HCT116 (cell line): ENCODE measurements around the gene ADAMTS1. TPM values are rescaled to one million over a fixed set of nuclear protein-coding genes. Genes with fewer than 3 reads are reported as not detected.

Experiments
- ATAC-seq: fragments of 200-7000 bp; cut with Tn5 transposase; 2 replicates; pipeline ENCODE4 v1.9.1; 2020; ENCODE audit warnings: mild to moderate bottlenecking, moderate library complexity
- BruUV-seq: library from RNA; stranded (reverse); fragments of 400-500 nt; replicated peaks from 2 replicates; lab custom pipeline; 2021; lab: Mats Ljungman, UMichigan
- CTCF ChIA-PET: fragments of 300-600 bp; sonication (Branson Sonifier 250); formaldehyde crosslinking; loops from one replicate; lab custom pipeline; 2021; ENCODE audit warnings: antibody characterized with exemption; lab: Charles Lee
- POLR2A ChIA-PET: fragments of 300-600, 350-600 bp; sonication (Branson Sonifier 250); formaldehyde crosslinking; loops from one replicate; lab custom pipeline; 2021; ENCODE audit warnings: antibody characterized with exemption; lab: Charles Lee
- RAD21 ChIA-PET, 2 experiments: fragments of 300-600 bp; sonication (Branson Sonifier 250); formaldehyde crosslinking; loops; one replicate each; lab custom pipeline; 2023; ENCODE audit warnings: low total read pairs in 2 of 2; ENCODE audit not compliant: uncharacterized antibody in 2 of 2, unreplicated experiment in 2 of 2, low non-redundant PET in 1 of 2; lab: Charles Lee
- DNase-seq: peaks from one replicate; pipeline ENCODE4 v3.0.0-alpha.2; 2010; ENCODE audit warnings: low read depth, low spot score
- H2AFZ ChIP-seq: fragments of 200-600 bp; shearing (Covaris generic), sonication (generic); 2 replicates; pipeline ENCODE4 v1.6.1; 2017; ENCODE audit warnings: low read depth, mixed run types, mixed read lengths, antibody characterized with exemption, low read length; ENCODE audit not compliant: poor library complexity, severe bottlenecking
- H3K27ac ChIP-seq: 2 replicates; pipeline ENCODE4 v1.5.1; 2012; ENCODE audit warnings: low read depth, low read length
- H3K27me3 ChIP-seq: fragments of 200-600 bp; sonication (generic); 2 replicates; pipeline ENCODE4 v1.6.1; 2016; ENCODE audit warnings: mixed run types, low read length, mixed read lengths; ENCODE audit not compliant: insufficient read depth
- H3K36me3 ChIP-seq, 2 experiments: fragments of 200-500 bp in 1 of 2; fragments of 200-600 bp in 1 of 2; sonication (Bioruptor generic) in 1 of 2; sonication (generic) in 1 of 2; 2 replicates each; pipeline versions ENCODE4 v1.5.1 to v1.6.1; 2014 to 2016; ENCODE audit warnings: low read length in 2 of 2, inconsistent platforms in 1 of 2, mixed read lengths in 1 of 2, mixed run types in 1 of 2; ENCODE audit not compliant: insufficient read depth in 2 of 2, control insufficient read depth in 1 of 2
- H3K4me1 ChIP-seq, 2 experiments: fragments of 200-600 bp in 1 of 2; sonication (generic) in 1 of 2; 2 replicates each; pipeline versions ENCODE4 v1.5.1 to v1.6.1; 2012 to 2017; ENCODE audit warnings: low read length in 2 of 2, inconsistent platforms in 1 of 2, mild to moderate bottlenecking in 1 of 2, mixed read lengths in 1 of 2, mixed run types in 1 of 2, moderate library complexity in 1 of 2; ENCODE audit not compliant: insufficient read depth in 2 of 2, control insufficient read depth in 1 of 2
- H3K4me2 ChIP-seq: fragments of 200-600 bp; sonication (generic); 2 replicates; pipeline ENCODE4 v1.6.1; 2017; ENCODE audit warnings: mixed run types, low read length, mixed read lengths
- H3K4me3 ChIP-seq, 2 experiments: fragments of 200-600 bp in 1 of 2; sonication (generic) in 1 of 2; replicated peaks in 1 of 2; 2 replicates each; pipeline ENCODE4 v1.5.1; 2011 to 2016; ENCODE audit warnings: low read length in 2 of 2, control low read depth in 1 of 2, low read depth in 1 of 2, mild to moderate bottlenecking in 1 of 2, mixed read lengths in 1 of 2, mixed run types in 1 of 2
- H3K79me2 ChIP-seq: fragments of 200-600 bp; sonication (generic); 2 replicates; pipeline ENCODE4 v1.6.1; 2017; ENCODE audit warnings: mild to moderate bottlenecking, mixed run types, low read length, moderate library complexity, mixed read lengths; ENCODE audit not compliant: insufficient read depth
- H3K9ac ChIP-seq: fragments of 200-600 bp; sonication (generic); 2 replicates; pipeline ENCODE4 v1.6.1; 2016; ENCODE audit warnings: low read length, mixed read lengths
- H3K9me2 ChIP-seq: fragments of 200-600 bp; sonication (generic), shearing (Covaris generic); 2 replicates; pipeline ENCODE4 v1.6.1; 2017; ENCODE audit warnings: mixed run types, mild to moderate bottlenecking, moderate library complexity; ENCODE audit not compliant: insufficient read depth
- H3K9me3 ChIP-seq, 2 experiments: fragments of 200-500 bp in 1 of 2; fragments of 200-600 bp in 1 of 2; sonication (Bioruptor generic) in 1 of 2; sonication (generic) in 1 of 2; 2 replicates each; pipeline ENCODE4 v1.6.1; 2014 to 2017; ENCODE audit warnings: low read length in 2 of 2, mixed read lengths in 2 of 2, inconsistent platforms in 1 of 2, low read depth in 1 of 2, mild to moderate bottlenecking in 1 of 2, mixed run types in 1 of 2, moderate library complexity in 1 of 2; ENCODE audit not compliant: control insufficient read depth in 1 of 2, insufficient read depth in 1 of 2
- H4K20me1 ChIP-seq: fragments of 200-600 bp; sonication (generic), shearing (Covaris generic); 2 replicates; pipeline ENCODE4 v1.6.1; 2017; ENCODE audit warnings: mixed run types, mild to moderate bottlenecking, moderate library complexity; ENCODE audit not compliant: insufficient read depth
- ATF3 ChIP-seq: IDR thresholded peaks from 2 replicates; pipeline ENCODE4 v1.6.1; 2012
- CBX3 ChIP-seq: IDR thresholded peaks from 2 replicates; pipeline ENCODE4 v1.6.1; 2012; ENCODE audit warnings: low read depth
- CEBPB ChIP-seq: IDR thresholded peaks from 2 replicates; pipeline ENCODE4 v1.6.1; 2012; ENCODE audit warnings: low read depth
- ELF1 ChIP-seq: IDR thresholded peaks from 2 replicates; pipeline ENCODE4 v1.6.1; 2012; ENCODE audit warnings: low read depth, borderline replicate concordance
- EZH2phosphoT487 ChIP-seq: fragments of 200-600 bp; IDR thresholded peaks from 2 replicates; pipeline ENCODE4 v1.6.1; 2018; ENCODE audit warnings: antibody characterized with exemption, borderline replicate concordance
- FOSL1 ChIP-seq: IDR thresholded peaks from 2 replicates; pipeline ENCODE4 v1.6.1; 2012; ENCODE audit warnings: low read depth
- JUND ChIP-seq: IDR thresholded peaks from 2 replicates; pipeline ENCODE4 v1.6.1; 2012
- MAX ChIP-seq: IDR thresholded peaks from 2 replicates; pipeline ENCODE4 v1.6.1; 2012
- POLR2A ChIP-seq: IDR thresholded peaks from 2 replicates; pipeline ENCODE4 v1.7.0; 2011; ENCODE audit warnings: borderline replicate concordance; ENCODE audit not compliant: insufficient read depth, insufficient read length; ENCODE audit errors: extremely low read depth
- RAD21 ChIP-seq: IDR thresholded peaks from 2 replicates; pipeline ENCODE4 v1.6.1; 2012; ENCODE audit warnings: low read depth, mild to moderate bottlenecking
- REST ChIP-seq: IDR thresholded peaks from 2 replicates; pipeline ENCODE4 v1.6.1; 2012; ENCODE audit warnings: low read depth
- SRF ChIP-seq: IDR thresholded peaks from 2 replicates; pipeline ENCODE4 v1.6.1; 2012; ENCODE audit warnings: low read depth
- TCF7L2 ChIP-seq: IDR thresholded peaks from 2 replicates; pipeline ENCODE4 v1.7.0; 2011; ENCODE audit warnings: borderline replicate concordance, inconsistent platforms; ENCODE audit not compliant: insufficient read depth, insufficient read length; ENCODE audit errors: extremely low read depth
- ZBTB33 ChIP-seq: IDR thresholded peaks from 2 replicates; pipeline ENCODE4 v1.6.1; 2011; ENCODE audit warnings: mild to moderate bottlenecking, low read length, moderate library complexity; ENCODE audit not compliant: insufficient replicate concordance; ENCODE audit errors: extremely low read depth
- ZFX ChIP-seq: fragments of 450-650 bp; IDR thresholded peaks from 2 replicates; pipeline ENCODE4 v1.6.1; 2017
- ZNF274 ChIP-seq: fragments of 200-500 bp; sonication (Bioruptor generic); IDR thresholded peaks from 2 replicates; pipeline ENCODE4 v1.6.1; 2014; ENCODE audit warnings: mild to moderate bottlenecking, low read depth, low read length, inconsistent platforms
- intact Hi-C: fragments of 100-400 bp; cut with micrococcal nuclease; formaldehyde crosslinking; loops from 2 replicates; pipeline ENCODE4 v1.10.0; 2022
- total RNA-seq: library from RNA; stranded (reverse); gene quantifications from one replicate; pipeline ENCODE4 v1.2.1, GENCODE V29; 2021; ENCODE audit not compliant: unreplicated experiment

ADAMTS1 gene
- total RNA-seq, 1 experiment from 2014 or later, result 0.98 TPM

- Histone ChIP-seq H3K79me2 (no peaks in the 10 kb centered on the region), H3K9me2 (no peaks in the 10 kb centered on the region), H3K36me3 (no peaks in the 10 kb centered on the region), H3K4me3 (no peak overlapping the region), H3K4me2 (no peak overlapping the region), H3K9ac (no peak overlapping the region), H4K20me1 (no peaks in the 10 kb centered on the region), H3K27ac (no peak overlapping the region), H2AFZ (no peak overlapping the region), H3K27me3 (no peaks in the 10 kb centered on the region), H3K4me1 (no peaks in the 10 kb centered on the region)
- intact Hi-C loops, result no loop called here
- no peak for DNase-seq
- BruUV-seq, result no TSS peak
- ChIA-PET POLR2A (no interaction called here), RAD21 (no interaction called here), CTCF (no interaction called here)
- TF ChIP-seq CEBPB, result no peak
- no peak for TF ChIP-seq SRF
- TF ChIP-seq ELF1, result no peak
- no peak for TF ChIP-seq FOSL1
- no peak for TF ChIP-seq ATF3
- TF ChIP-seq RAD21, result no peak
- no peak for TF ChIP-seq ZFX
- TF ChIP-seq, all 23 proteins: peak for 0
- no peak for ATAC-seq
- peaks cover 8 to 21% of the 10 kb centered on the region in 2 experiments; a peak in 2 of 4 replicates for H3K9me3 ChIP-seq
Measured at GRCh38 chr21:26800970-26801431, 44.2 kb downstream of the ADAMTS1 start.

- no peaks in the 10 kb centered on the region for H3K27me3 ChIP-seq
- H3K9me2 ChIP-seq, result no peaks in the 10 kb centered on the region
- no peak overlapping the region for H2AFZ ChIP-seq
- H3K79me2 ChIP-seq, result no peaks in the 10 kb centered on the region
- H3K4me1 ChIP-seq, result no peaks in the 10 kb centered on the region
- DNase-seq (no peak), ATAC-seq (no peak)
- intact Hi-C loops, result no loop called here
- ChIA-PET CTCF (no interaction called here), POLR2A (no interaction called here), RAD21 (no interaction called here)
- no peaks in the 10 kb centered on the region for H3K36me3 ChIP-seq
- no peak overlapping the region for H3K4me3 ChIP-seq
- H4K20me1 ChIP-seq, result no peaks in the 10 kb centered on the region
- no TSS peak for BruUV-seq
- H3K9ac ChIP-seq, result no peak overlapping the region
- H3K27ac ChIP-seq, result no peak overlapping the region
- peaks cover 8 to 21% of the 10 kb centered on the region in 2 experiments; a peak in 2 of 4 replicates for H3K9me3 ChIP-seq
- H3K4me2 ChIP-seq, result no peak overlapping the region
- TF ChIP-seq REST (no peak), CBX3 (no peak), JUND (no peak), ZNF274 (no peak), ZBTB33 (no peak), ATF3 (no peak), FOSL1 (no peak), MAX (no peak), TCF7L2 (no peak), EZH2phosphoT487 (no peak), POLR2A (no peak), SRF (no peak)
Measured at GRCh38 chr21:26800455-26800854, 44.8 kb downstream of the ADAMTS1 start.
